HUDEP-2 (cell line): ENCODE results near the gene VGLL4.

Source experiments
- DNase-seq, 76 experiments: peaks; one replicate each; lab custom pipeline; 2025; ENCODE audit not compliant: unreplicated experiment in 76 of 76; lab: John Stamatoyannopoulos, UW

Gene VGLL4

GRCh38 chr3:11654166-11654565 lies 10.5 kb upstream of the VGLL4 start:
- no peak for DNase-seq

DNA sequence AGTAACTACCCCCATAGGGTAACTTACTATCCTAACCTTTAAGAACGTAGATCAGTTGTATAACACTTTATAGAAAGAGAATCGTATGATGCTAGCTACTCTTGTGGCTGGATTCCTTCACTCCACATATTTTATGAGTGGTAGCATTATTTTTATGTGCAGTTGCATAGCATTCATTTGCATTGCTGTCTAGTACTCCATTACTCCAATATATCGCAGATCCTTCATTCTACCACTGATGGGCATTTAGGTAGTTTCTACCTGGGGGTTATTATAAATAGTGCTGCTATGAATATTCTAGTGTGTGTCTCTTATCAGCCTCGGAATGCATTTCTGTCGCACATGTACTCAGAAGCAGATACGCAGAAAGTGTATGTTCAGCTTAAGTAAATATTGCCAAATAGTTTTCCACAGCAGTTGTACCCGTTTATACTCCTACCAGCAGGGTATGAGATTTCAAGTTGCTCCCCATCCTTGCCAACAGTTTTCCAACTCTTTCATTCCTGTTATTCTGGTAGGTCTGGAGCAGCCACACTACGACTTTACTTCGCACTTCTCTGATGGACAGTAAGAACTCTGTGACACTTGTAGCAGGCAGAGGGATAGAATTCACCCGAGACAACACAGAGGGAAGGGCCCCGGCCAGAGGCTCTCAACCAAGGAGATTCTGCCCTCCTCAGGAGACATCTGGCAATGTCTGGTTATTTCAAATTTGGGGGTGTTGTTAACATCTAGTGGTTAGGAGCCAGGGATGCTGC lies 9.8 kb upstream of the VGLL4 start:
- no peak for DNase-seq

DNA sequence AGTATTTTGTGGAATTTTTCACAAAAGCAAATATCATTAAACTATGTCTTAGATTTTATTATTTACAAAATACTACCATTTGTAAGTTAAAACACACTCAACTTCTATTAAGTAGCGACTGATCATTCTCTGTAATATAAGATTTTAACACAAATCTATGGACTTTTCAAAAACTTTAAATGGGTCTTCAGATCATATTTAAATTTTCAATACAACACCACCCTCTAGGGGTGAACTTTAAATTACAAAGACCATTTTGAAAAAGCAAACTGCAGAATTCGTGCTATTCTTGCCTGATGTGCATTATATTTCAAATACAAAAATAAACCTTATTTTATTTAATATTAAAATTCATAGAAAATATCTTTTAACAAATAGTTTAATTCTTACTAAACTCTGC lies 8.2 kb upstream of the VGLL4 start:
- DNase-seq: peak in 16 of 76 experiments; percentile 1 to 41 (median 20)

DNA sequence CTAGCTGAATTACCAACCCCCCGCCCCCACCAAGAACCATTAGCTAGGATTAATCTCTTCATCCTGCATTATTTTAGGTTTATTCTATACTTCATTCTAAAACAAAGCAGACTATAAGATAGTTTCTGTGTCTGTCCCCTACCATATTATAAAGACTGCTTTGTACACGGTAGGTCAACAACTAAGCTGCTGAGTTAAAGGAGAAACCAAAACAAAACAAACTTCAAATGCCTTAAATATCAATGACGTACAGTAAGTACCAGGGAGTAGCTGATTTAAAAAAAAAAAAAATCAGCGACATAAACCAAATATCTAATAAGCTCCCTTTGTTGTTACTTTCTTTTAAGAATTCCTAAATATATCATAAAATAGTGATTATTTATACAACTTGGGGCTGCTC lies 7.8 kb upstream of the VGLL4 start:
- no peak for DNase-seq

DNA sequence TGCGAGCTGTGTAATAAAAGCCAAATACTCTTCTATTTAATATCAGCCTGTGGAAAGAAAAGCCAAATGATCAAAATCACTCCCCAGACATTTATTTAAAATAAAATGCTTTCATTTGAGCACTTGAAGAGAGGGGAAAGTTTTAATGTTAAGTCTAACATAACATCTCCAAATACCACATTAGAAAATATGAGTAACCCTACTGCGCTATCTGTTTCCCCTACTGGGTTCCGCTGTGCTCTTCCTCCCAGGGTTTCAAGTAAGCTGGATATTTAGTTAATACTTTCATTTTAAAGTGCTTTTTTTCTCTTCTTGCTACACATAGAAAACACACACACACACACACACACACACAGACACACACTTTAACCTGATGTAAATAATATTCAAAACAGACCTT lies 6.7 kb upstream of the VGLL4 start:
- DNase-seq: no peak

DNA sequence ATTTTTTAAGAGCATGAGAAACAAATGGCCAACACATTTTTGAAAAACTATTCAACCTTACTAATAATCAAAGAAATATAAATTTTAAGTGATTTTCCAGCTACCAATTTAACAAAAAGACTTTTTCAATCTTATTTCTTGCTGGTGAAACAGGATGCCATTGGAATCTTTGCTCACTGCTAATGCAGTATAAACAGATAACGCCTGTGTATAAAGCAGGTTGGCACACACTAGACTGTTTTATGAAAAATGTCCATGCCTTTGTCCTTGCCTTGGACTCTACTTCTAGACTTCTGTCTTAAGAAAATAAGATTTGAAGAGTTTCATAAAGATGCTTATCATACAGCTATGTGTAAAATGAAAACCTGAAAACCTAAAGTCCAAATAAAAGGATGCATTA lies 5.0 kb upstream of the VGLL4 start:
- no peak for DNase-seq

- peak in 54 of 76 experiments; percentile 10 to 62 (median 38) for DNase-seq
Observed at GRCh38 chr3:11643201-11643603, 513 bp downstream of the VGLL4 start.

DNA sequence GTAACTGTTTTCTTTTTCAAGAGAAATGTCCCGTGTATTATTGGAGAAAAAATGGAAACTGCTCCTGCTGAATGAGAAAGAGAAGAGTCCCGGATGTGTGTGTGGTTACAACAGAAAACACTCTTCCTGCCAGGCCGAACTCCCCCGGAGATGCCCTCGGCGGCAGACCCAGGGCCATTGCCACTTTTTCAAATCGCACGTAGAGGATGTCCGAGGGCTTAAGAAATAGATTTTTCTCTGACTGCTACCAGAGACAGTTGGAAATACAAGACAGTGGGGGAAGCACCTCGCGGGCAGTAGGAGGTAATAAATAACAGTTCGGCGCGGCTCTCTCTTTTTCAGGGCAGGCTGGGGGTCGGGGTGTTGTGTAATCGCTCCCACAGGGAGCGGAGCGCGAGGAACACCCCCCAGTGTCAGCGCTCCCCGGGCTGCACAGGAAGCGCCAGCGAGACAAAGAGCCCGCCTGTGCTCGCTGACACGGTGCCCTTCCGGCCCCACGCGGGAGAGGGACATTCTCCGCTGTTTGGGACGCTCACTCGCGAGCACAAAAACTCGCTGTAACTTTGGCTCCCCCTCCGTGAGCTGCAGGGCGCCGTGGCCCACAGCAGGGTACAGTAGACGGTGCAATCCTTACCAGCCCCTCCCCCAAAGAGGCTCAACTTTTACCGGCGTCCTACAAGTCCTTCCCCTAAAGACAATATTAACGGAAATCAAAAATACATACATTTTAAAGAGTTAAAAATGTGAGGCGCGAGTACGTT lies 1.1 kb downstream of the VGLL4 start:
- DNase-seq: peak in 64 of 76 experiments; percentile 9 to 68 (median 43)

GRCh38 chr3:11641683-11642430 lies 1.9 kb downstream of the VGLL4 start:
- DNase-seq: peak in 2 of 76 experiments; percentile 7 to 26

DNA sequence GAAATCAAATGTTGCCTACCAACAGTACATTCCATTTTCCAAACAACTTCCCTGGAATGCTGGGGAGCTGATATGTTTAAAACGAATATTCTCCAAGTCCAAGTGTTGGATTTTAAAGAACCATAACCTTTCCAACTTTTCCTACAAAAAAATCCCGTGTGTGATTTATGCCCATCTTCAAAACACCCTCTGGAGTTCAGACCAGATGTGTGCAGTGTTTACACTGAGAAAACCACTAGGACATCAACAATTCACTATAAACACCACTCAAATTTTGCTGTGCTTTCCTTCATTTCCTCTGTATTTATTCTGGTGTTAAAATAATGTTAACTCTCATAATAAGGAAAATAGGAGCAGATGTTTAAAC lies 2.4 kb downstream of the VGLL4 start:
- DNase-seq: no peak

- DNase-seq: no peak
Observed at GRCh38 chr3:11640009-11640673, 3.6 kb downstream of the VGLL4 start.

DNA sequence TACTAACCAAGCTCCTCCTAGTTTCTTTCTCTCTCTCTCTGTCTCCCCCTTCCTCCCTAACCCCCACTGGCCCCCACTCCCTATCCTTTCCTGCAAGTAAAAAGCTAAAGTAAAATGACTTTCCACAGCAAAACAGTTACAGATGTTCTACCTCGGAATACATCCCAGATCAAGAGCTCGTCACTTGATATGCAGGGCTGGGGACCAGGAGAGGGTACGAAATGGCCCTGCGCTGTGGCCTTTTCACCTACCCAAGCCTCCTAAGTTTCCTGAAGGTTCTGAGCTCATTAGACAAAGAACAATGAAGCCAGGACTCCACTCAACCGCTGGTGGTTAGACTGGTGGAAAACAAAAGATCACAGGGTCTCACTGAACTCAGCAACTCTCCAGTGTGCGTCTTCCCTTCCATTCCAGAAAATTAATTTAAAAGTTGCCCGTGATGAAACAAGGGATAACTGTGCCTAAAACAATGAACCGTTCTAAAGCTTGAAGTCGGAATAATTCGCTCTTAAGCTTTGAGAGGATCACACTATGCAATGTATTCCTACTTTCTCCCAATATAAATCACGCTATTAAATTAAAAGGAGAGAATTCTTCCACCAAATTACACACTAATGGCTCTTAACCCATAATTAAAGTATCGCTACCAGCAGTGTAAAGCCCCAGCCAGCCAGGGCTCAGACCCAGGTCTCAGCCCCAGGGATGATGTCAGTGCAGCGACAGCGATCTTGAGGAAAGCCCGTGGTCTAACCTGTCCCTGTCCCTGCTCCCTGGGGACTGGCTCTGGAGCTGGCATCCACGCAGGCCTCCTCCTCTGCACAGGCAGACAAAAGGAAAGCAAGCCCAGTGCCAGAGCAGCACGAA lies 5.0 kb downstream of the VGLL4 start:
- no peak for DNase-seq

GRCh38 chr3:11637901-11638458 lies 5.7 kb downstream of the VGLL4 start:
- no peak for DNase-seq

GRCh38 chr3:11636394-11636770 lies 7.3 kb downstream of the VGLL4 start:
- no peak for DNase-seq

DNA sequence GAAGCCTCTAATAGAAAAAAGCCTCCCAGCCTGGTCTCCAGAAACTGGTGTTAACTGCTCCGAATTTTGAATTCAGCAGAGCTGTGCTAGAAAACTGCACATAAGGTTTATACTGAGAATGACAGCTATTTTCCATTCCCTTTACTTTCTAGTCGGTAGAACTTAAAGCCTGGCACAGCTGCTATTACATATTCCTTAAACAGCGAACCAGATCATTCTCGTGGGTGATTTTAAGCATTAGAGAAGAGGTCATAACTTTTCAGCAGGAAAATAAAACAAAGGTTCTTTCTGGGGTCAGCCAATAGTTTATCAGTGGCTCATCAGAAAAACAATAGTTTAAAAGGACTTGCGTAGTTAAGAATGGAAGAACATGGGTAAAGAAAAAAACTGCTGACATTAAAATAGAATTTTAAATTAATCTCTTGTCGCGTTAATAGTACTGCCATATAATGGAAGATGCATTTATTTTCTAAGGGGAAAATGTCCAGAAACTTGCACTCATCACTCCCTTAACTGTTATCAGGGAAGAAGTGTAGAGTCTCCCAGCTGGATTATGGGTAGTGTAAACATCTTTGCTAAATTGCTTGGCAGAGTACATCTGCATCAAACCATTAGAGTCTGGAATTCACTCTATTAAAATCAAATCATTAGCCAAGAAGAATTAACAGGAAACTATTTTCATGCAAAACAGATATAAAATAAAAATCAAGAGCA lies 7.9 kb downstream of the VGLL4 start:
- DNase-seq: no peak

- no peak for DNase-seq
Observed at GRCh38 chr3:11634974-11635612, 8.6 kb downstream of the VGLL4 start.

GRCh38 chr3:11634081-11634635 lies 9.6 kb downstream of the VGLL4 start:
- DNase-seq: no peak

GRCh38 chr3:11632966-11633365 lies 10.7 kb downstream of the VGLL4 start:
- no peak for DNase-seq
